HEK293 (cell line): ENCODE results near the gene ASPDH.

Experiments
- CTCF ChIA-PET: fragments of 350-600 bp; formaldehyde crosslinking; extraction: SDS; loops from one replicate; lab custom pipeline; 2021; ENCODE audit warnings: antibody characterized with exemption; lab: Yijun Ruan, JAX
- POLR2A ChIA-PET: fragments of 300-600 bp; formaldehyde crosslinking; extraction: SDS; loops from one replicate; lab custom pipeline; 2020; ENCODE audit warnings: antibody characterized with exemption, inconsistent platforms; lab: Yijun Ruan, JAX
- H3K27ac ChIP-seq: fragments of 200-500 bp; sonication (Bioruptor generic); 2 replicates; pipeline ENCODE4 v1.5.1; 2014; ENCODE audit warnings: low read depth, low read length, control low read depth, inconsistent platforms; ENCODE audit errors: extremely low read depth
- H3K36me3 ChIP-seq, 2 experiments: fragments of 200-500 bp in 1 of 2; sonication (Bioruptor generic) in 1 of 2; 1 replicate in 1 of 2; 2 replicates in 1 of 2; pipeline ENCODE4 v1.5.1; 2014 to 2017; ENCODE audit warnings: inconsistent platforms in 2 of 2, low read length in 2 of 2; ENCODE audit not compliant: control insufficient read depth in 2 of 2, insufficient read depth in 1 of 2
- H3K4me1 ChIP-seq: fragments of 200-500 bp; sonication (Bioruptor generic); 2 replicates; pipeline ENCODE4 v1.5.1; 2014; ENCODE audit warnings: mild to moderate bottlenecking, low read length, inconsistent platforms; ENCODE audit not compliant: control insufficient read depth, insufficient read depth
- H3K4me3 ChIP-seq: 2 replicates; pipeline ENCODE4 v1.5.1; 2011; ENCODE audit warnings: low read depth, mild to moderate bottlenecking, control low read depth, low read length, moderate library complexity
- H3K9me3 ChIP-seq: fragments of 200-500 bp; sonication (Bioruptor generic); 2 replicates; pipeline ENCODE4 v1.5.1; 2014; ENCODE audit warnings: low read depth, low read length, inconsistent platforms; ENCODE audit not compliant: control insufficient read depth, insufficient read depth
- HOXA7 ChIP-seq: sonication (generic); formaldehyde crosslinking; IDR thresholded peaks from 2 replicates; pipeline ENCODE4 v1.8.1; 2022; ENCODE audit warnings: missing genetic modification reagents, borderline replicate concordance
- HOXD13 ChIP-seq: sonication (generic); formaldehyde crosslinking; IDR thresholded peaks from 2 replicates; pipeline ENCODE4 v1.8.0; 2022; ENCODE audit warnings: missing genetic modification reagents, borderline replicate concordance
- MEIS1 ChIP-seq: sonication (generic); formaldehyde crosslinking; IDR thresholded peaks from 2 replicates; pipeline ENCODE4 v1.8.1; 2022; ENCODE audit warnings: missing genetic modification reagents, mild to moderate bottlenecking, borderline replicate concordance
- OSR2 ChIP-seq: fragments of 450-650 bp; formaldehyde crosslinking; IDR thresholded peaks from 2 replicates; pipeline ENCODE4 v1.5.1; 2016; ENCODE audit warnings: missing biosample characterization, missing genetic modification characterization
- REPIN1 ChIP-seq: fragments of 450-650 bp; formaldehyde crosslinking; IDR thresholded peaks from 2 replicates; pipeline ENCODE4 v1.5.1; 2017; ENCODE audit warnings: missing biosample characterization, missing genetic modification characterization, low read depth
- SP2 ChIP-seq: fragments of 450-650 bp; formaldehyde crosslinking; IDR thresholded peaks from 2 replicates; pipeline ENCODE4 v1.5.1; 2016; ENCODE audit warnings: missing biosample characterization, missing genetic modification characterization
- YY1 ChIP-seq: fragments of 450-650 bp; formaldehyde crosslinking; IDR thresholded peaks from 2 replicates; pipeline ENCODE4 v1.5.1; 2018; ENCODE audit warnings: missing biosample characterization, missing genetic modification characterization
- ZBTB17 ChIP-seq: fragments of 450-650 bp; formaldehyde crosslinking; IDR thresholded peaks from 2 replicates; pipeline ENCODE4 v1.5.1; 2016; ENCODE audit warnings: missing biosample characterization, missing genetic modification characterization
- ZFP37 ChIP-seq: fragments of 450-650 bp; formaldehyde crosslinking; IDR thresholded peaks from 2 replicates; pipeline ENCODE4 v1.5.1; 2016; ENCODE audit warnings: missing biosample characterization, missing genetic modification characterization
- ZIC2 ChIP-seq: fragments of 450-650 bp; formaldehyde crosslinking; IDR thresholded peaks from 2 replicates; pipeline ENCODE4 v1.5.1; 2016; ENCODE audit warnings: missing biosample characterization, missing genetic modification characterization
- ZNF121 ChIP-seq: fragments of 450-650 bp; formaldehyde crosslinking; IDR thresholded peaks from 2 replicates; pipeline ENCODE4 v1.5.1; 2016; ENCODE audit warnings: missing biosample characterization, missing genetic modification characterization
- ZNF132 ChIP-seq: fragments of 450-650 bp; formaldehyde crosslinking; IDR thresholded peaks from 2 replicates; pipeline ENCODE4 v1.5.1; 2017; ENCODE audit warnings: missing biosample characterization, missing genetic modification characterization, borderline replicate concordance
- ZNF157 ChIP-seq: fragments of 450-650 bp; formaldehyde crosslinking; IDR thresholded peaks from 2 replicates; pipeline ENCODE4 v1.5.1; 2016; ENCODE audit warnings: missing biosample characterization, missing genetic modification characterization
- ZNF214 ChIP-seq: fragments of 450-650 bp; formaldehyde crosslinking; IDR thresholded peaks from 2 replicates; pipeline ENCODE4 v1.5.1; 2017; ENCODE audit warnings: missing biosample characterization, mild to moderate bottlenecking, missing genetic modification characterization, borderline replicate concordance
- ZNF223 ChIP-seq: fragments of 450-650 bp; formaldehyde crosslinking; IDR thresholded peaks from 2 replicates; pipeline ENCODE4 v1.5.1; 2016; ENCODE audit warnings: missing biosample characterization, missing genetic modification characterization
- ZNF23 ChIP-seq: fragments of 450-650 bp; formaldehyde crosslinking; IDR thresholded peaks from 2 replicates; pipeline ENCODE4 v1.5.1; 2016; ENCODE audit warnings: missing biosample characterization, missing genetic modification characterization, borderline replicate concordance
- ZNF292 ChIP-seq: fragments of 450-650 bp; formaldehyde crosslinking; IDR thresholded peaks from 2 replicates; pipeline ENCODE4 v1.5.1; 2016; ENCODE audit warnings: low read depth, missing biosample characterization, missing genetic modification characterization, borderline replicate concordance
- ZNF341 ChIP-seq: fragments of 450-650 bp; formaldehyde crosslinking; IDR thresholded peaks from 2 replicates; pipeline ENCODE4; 2016; ENCODE audit warnings: low read depth, missing biosample characterization, missing genetic modification characterization
- ZNF426 ChIP-seq: fragments of 450-650 bp; formaldehyde crosslinking; IDR thresholded peaks from 2 replicates; pipeline ENCODE4 v1.5.1; 2017; ENCODE audit warnings: missing biosample characterization, missing genetic modification characterization, mild to moderate bottlenecking, inconsistent platforms, moderate library complexity
- ZNF530 ChIP-seq: fragments of 450-650 bp; formaldehyde crosslinking; IDR thresholded peaks from 2 replicates; pipeline ENCODE4 v1.5.1; 2016; ENCODE audit warnings: low read depth, missing biosample characterization, missing genetic modification characterization
- ZNF585B ChIP-seq: fragments of 450-650 bp; formaldehyde crosslinking; IDR thresholded peaks from 2 replicates; pipeline ENCODE4 v1.5.1; 2016; ENCODE audit warnings: missing biosample characterization, missing genetic modification characterization
- ZNF621 ChIP-seq: fragments of 450-650 bp; formaldehyde crosslinking; IDR thresholded peaks from 2 replicates; pipeline ENCODE4 v1.5.1; 2017; ENCODE audit warnings: missing biosample characterization, missing genetic modification characterization
- ZNF629 ChIP-seq: fragments of 450-650 bp; formaldehyde crosslinking; IDR thresholded peaks from 2 replicates; pipeline ENCODE4 v1.5.1; 2017; ENCODE audit warnings: missing biosample characterization, missing genetic modification characterization
- ZNF701 ChIP-seq: fragments of 450-650 bp; formaldehyde crosslinking; IDR thresholded peaks from 2 replicates; pipeline ENCODE4 v1.5.1; 2016; ENCODE audit warnings: missing biosample characterization, missing genetic modification characterization
- ZNF791 ChIP-seq: fragments of 450-650 bp; formaldehyde crosslinking; IDR thresholded peaks from 2 replicates; pipeline ENCODE4 v1.5.1; 2016; ENCODE audit warnings: missing biosample characterization, missing genetic modification characterization
- ZSCAN23 ChIP-seq: fragments of 450-650 bp; formaldehyde crosslinking; IDR thresholded peaks from 2 replicates; pipeline ENCODE4 v1.5.1; 2016; ENCODE audit warnings: missing biosample characterization, missing genetic modification characterization
- TF ChIP-seq, protein P1 (sequence below): fragments of 450-650 bp; formaldehyde crosslinking; IDR thresholded peaks from 2 replicates; pipeline ENCODE4 v1.5.1; 2016; ENCODE audit warnings: missing biosample characterization, missing genetic modification characterization
- TF ChIP-seq, protein P2 (sequence below): fragments of 450-650 bp; formaldehyde crosslinking; IDR thresholded peaks from 2 replicates; pipeline ENCODE4 v1.5.1; 2017; ENCODE audit warnings: missing biosample characterization, missing genetic modification characterization
- TF ChIP-seq, protein P3 (sequence below): fragments of 450-650 bp; formaldehyde crosslinking; IDR thresholded peaks from 2 replicates; pipeline ENCODE4 v1.5.1; 2016; ENCODE audit warnings: missing biosample characterization, missing genetic modification characterization
- TF ChIP-seq, protein P4 (sequence below): fragments of 450-650 bp; formaldehyde crosslinking; IDR thresholded peaks from 2 replicates; pipeline ENCODE4 v1.5.1; 2016; ENCODE audit warnings: missing biosample characterization, missing genetic modification characterization, low read depth

Gene ASPDH

DNA sequence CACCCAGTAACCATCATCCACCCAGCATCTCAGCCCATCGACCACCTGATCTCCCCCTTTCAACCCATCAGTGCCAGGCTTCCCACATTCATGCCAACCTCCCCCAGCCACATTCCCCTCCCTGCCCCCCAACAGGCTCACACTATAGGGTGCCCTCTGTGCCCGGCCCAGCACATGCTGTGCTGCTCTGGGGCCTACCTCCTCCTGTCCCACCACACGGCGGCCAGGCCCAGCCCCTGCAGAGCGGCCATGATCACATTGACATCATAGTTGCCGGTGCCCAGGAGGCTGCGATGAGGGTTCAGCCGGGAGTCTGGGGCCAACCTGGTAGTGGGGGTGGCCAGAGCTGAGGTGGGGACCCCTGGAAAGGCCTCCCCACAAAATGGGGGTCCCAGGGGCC is 6.3 kb downstream of the ASPDH start:
- peaks cover 5% of the 10 kb centered on the region for H3K4me1 ChIP-seq
- H3K36me3 ChIP-seq = no peaks in the 10 kb centered on the region; a peak in 1 of 3 replicates
- TF ChIP-seq YY1 (tag by site-specific recombination) (no peak), ZNF341 (tag by site-specific recombination) (no peak), REPIN1 (tag by site-specific recombination) (no peak), ZNF701 (tag by site-specific recombination) (no peak), ZNF629 (tag by site-specific recombination) (no peak), ZNF530 (tag by site-specific recombination) (no peak), ZNF214 (no peak), ZBTB17 (tag by site-specific recombination) (no peak), MEIS1 (no peak), ZSCAN23 (no peak), ZNF585B (tag by site-specific recombination) (no peak), ZFP37 (no peak), ZNF23 (tag by site-specific recombination) (no peak), ZNF791 (tag by site-specific recombination) (no peak), ZNF292 (no peak), ZIC2 (peak; percentile 39), ZNF621 (no peak), ZNF426 (tag by site-specific recombination) (no peak), SP2 (tag by site-specific recombination) (0 out of 2 replicates have a peak, but pooled peaks have one; percentile 2), HOXA7 (CRISPR knock-in tag) (no peak)
- TF ChIP-seq, protein P1, sequence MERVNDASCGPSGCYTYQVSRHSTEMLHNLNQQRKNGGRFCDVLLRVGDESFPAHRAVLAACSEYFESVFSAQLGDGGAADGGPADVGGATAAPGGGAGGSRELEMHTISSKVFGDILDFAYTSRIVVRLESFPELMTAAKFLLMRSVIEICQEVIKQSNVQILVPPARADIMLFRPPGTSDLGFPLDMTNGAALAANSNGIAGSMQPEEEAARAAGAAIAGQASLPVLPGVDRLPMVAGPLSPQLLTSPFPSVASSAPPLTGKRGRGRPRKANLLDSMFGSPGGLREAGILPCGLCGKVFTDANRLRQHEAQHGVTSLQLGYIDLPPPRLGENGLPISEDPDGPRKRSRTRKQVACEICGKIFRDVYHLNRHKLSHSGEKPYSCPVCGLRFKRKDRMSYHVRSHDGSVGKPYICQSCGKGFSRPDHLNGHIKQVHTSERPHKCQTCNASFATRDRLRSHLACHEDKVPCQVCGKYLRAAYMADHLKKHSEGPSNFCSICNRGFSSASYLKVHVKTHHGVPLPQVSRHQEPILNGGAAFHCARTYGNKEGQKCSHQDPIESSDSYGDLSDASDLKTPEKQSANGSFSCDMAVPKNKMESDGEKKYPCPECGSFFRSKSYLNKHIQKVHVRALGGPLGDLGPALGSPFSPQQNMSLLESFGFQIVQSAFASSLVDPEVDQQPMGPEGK = no peak
- TF ChIP-seq, protein P2, sequence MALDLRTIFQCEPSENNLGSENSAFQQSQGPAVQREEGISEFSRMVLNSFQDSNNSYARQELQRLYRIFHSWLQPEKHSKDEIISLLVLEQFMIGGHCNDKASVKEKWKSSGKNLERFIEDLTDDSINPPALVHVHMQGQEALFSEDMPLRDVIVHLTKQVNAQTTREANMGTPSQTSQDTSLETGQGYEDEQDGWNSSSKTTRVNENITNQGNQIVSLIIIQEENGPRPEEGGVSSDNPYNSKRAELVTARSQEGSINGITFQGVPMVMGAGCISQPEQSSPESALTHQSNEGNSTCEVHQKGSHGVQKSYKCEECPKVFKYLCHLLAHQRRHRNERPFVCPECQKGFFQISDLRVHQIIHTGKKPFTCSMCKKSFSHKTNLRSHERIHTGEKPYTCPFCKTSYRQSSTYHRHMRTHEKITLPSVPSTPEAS (tag by site-specific recombination) = no peak
- TF ChIP-seq, protein P3, sequence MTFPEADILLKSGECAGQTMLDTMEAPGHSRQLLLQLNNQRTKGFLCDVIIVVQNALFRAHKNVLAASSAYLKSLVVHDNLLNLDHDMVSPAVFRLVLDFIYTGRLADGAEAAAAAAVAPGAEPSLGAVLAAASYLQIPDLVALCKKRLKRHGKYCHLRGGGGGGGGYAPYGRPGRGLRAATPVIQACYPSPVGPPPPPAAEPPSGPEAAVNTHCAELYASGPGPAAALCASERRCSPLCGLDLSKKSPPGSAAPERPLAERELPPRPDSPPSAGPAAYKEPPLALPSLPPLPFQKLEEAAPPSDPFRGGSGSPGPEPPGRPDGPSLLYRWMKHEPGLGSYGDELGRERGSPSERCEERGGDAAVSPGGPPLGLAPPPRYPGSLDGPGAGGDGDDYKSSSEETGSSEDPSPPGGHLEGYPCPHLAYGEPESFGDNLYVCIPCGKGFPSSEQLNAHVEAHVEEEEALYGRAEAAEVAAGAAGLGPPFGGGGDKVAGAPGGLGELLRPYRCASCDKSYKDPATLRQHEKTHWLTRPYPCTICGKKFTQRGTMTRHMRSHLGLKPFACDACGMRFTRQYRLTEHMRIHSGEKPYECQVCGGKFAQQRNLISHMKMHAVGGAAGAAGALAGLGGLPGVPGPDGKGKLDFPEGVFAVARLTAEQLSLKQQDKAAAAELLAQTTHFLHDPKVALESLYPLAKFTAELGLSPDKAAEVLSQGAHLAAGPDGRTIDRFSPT (tag by site-specific recombination) = peak; percentile 72
- H3K4me3 ChIP-seq = no peak overlapping the region
- ChIA-PET POLR2A (no interaction called here), CTCF (no interaction called here)
- no peak overlapping the region for H3K27ac ChIP-seq
- H3K9me3 ChIP-seq = no peaks in the 10 kb centered on the region

DNA sequence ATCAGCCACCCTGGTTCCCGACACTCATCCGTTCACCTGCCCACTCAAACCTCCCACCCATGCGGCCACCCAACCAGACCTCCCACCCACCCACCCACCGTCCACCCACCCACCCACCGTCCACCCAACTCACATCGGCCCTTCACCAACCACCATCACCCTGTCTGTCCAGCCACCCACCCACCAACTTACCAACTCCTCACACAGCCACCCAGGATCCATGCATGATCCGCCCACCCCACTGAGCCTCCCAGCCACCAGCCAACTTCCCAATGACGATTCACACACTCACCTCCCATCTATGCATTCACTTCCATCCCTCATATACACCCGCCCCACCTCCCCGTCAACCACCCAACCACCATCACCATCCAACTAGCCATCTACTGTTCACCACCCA is 7.0 kb downstream of the ASPDH start:
- CTCF ChIA-PET = no interaction called here
- no peak for TF ChIP-seq ZNF132
- TF ChIP-seq ZNF157 = no peak
- no peak for TF ChIP-seq HOXD13 (CRISPR knock-in tag)
- TF ChIP-seq ZNF121 (tag by site-specific recombination) = no peak
- no peak for TF ChIP-seq OSR2 (tag by site-specific recombination)
- TF ChIP-seq, protein P4, sequence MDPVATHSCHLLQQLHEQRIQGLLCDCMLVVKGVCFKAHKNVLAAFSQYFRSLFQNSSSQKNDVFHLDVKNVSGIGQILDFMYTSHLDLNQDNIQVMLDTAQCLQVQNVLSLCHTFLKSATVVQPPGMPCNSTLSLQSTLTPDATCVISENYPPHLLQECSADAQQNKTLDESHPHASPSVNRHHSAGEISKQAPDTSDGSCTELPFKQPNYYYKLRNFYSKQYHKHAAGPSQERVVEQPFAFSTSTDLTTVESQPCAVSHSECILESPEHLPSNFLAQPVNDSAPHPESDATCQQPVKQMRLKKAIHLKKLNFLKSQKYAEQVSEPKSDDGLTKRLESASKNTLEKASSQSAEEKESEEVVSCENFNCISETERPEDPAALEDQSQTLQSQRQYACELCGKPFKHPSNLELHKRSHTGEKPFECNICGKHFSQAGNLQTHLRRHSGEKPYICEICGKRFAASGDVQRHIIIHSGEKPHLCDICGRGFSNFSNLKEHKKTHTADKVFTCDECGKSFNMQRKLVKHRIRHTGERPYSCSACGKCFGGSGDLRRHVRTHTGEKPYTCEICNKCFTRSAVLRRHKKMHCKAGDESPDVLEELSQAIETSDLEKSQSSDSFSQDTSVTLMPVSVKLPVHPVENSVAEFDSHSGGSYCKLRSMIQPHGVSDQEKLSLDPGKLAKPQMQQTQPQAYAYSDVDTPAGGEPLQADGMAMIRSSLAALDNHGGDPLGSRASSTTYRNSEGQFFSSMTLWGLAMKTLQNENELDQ (tag by site-specific recombination) = no peak
- no peak for TF ChIP-seq ZNF223 (tag by site-specific recombination)
- 0 out of 2 replicates have a peak, but pooled peaks have one; percentile 1 for TF ChIP-seq SP2 (tag by site-specific recombination)

More for the DNA sequence above, 7.0 kb downstream of the ASPDH start:
- Histone ChIP-seq H3K9me3 (no peaks in the 10 kb centered on the region), H3K4me1 (0 out of 2 replicates have a peak, but pooled peaks cover under 1% of the 10 kb centered on the region), H3K27ac (no peak overlapping the region), H3K36me3 (no peaks in the 10 kb centered on the region; a peak in 1 of 3 replicates), H3K4me3 (no peak overlapping the region)
- POLR2A ChIA-PET = no interaction called here
